Iris pigment epithelial cell (primary cell): Measurements from ENCODE around the gene CNPY1.
"Not testable (repeated sequence)": the region's sequence is repeated elsewhere in the genome, so short reads cannot be mapped to it uniquely, and the experiment has no call there.

Source experiments
- DNase-seq: peaks from one replicate; pipeline ENCODE4 v3.0.0-alpha.2; 2011; ENCODE audit warnings: low read depth

CNPY1 gene

DNA sequence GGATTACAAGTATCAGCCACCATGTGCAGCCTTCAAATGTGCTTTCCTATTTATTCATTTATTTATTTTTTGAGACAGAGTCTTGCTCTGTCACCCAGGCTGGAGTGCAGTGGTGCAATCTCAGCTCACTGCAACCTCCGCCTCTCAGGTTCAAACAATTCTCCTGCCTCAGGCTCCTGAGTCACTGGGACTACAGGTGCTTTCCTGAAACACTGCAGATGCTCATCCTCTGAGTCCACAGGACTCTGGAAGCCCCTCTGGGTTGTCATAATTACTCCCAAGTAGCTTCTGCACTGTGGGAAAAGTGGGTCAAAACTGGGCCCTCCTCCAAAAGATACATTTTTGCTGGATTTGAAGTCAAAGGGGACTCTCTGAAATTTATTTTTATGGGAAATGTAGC lies at the start of gene CNPY1:
CNPY1 (minus strand) TSS at position 111 of the 400 bp plus-strand sequence. CDS start 630 bp downstream, outside the sequence.
- not testable (repeated sequence) for DNase-seq

DNA sequence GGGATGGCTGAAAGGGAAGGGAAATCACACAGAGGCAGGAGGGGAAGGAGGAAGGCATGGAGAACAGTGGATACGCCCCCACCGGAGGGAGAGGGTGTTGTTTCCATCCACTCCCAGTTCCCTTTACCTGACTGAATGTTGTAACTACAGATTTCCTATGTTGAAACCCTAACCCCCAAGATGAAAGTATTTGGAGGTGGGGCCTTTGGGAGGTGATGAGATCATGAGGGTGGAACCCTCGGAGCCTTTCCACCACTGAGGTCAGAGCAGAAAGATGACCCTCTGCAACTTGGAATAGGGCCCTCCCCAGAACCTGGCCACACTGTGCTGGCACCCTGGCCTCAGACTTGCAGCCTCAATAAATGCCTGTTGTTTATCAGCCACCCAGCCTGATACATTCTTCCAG lies 48.6 kb upstream of the CNPY1 start:
- no peak for DNase-seq

DNA sequence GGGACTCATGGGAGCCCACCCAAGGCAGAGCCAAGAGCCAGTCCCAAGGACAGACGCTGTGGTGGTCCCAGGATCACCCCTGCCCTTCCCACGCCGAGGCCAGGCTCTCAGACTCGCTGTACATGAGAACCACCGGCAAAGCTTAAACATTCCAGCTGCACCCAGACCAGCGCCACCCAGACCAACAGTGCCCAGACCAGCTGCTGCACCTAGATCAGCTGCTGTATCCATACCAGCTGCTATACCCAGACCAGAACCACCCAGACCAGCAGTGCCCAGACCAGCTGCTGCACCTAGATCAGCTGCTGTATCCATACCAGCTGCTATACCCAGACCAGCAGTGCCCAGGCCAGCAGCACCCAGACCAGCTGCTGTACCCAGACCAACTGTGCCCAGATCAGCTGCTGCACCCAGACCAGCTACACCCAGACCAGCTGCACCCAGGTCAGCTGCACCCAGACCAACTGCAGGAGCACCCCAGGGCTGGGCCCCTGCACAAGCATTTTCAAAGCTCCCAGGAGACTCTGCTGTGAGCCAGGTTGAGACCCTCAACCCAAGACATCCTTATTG lies 47.9 kb upstream of the CNPY1 start:
- DNase-seq: no peak

DNA sequence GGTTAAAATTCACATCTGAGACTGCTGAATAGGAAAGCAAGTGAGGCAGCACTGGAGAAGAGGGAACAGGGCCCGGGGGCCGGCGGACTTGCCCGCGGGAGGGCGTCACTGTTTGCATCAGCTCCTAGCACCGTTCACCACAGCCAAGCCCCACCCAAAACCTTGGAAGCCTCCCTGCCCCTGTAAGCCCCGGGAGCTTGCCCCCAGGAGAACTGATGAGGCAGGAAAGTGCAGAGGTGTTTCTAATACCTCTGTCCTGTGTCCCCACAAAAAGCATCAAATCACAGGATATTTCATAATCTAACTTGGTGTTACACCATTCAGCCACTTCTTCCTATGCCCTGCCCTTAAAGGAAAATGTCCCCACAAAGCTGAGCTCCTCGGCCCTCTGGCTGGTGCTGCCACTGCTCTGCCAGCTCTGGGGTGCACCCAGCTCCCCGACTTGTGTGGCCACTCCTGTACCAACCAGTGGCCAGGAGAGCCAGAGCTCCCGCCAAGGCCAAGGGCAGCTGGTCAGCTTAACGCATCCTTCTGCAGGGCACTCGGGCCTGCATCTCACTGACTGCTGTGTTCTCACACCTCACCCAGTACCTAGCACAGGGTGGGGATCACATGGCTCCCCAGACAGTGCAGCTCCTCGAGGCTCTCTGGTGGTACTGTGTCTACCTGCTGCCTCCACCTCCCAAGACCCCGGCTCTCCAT lies 47.3 kb upstream of the CNPY1 start:
- no peak for DNase-seq

DNA sequence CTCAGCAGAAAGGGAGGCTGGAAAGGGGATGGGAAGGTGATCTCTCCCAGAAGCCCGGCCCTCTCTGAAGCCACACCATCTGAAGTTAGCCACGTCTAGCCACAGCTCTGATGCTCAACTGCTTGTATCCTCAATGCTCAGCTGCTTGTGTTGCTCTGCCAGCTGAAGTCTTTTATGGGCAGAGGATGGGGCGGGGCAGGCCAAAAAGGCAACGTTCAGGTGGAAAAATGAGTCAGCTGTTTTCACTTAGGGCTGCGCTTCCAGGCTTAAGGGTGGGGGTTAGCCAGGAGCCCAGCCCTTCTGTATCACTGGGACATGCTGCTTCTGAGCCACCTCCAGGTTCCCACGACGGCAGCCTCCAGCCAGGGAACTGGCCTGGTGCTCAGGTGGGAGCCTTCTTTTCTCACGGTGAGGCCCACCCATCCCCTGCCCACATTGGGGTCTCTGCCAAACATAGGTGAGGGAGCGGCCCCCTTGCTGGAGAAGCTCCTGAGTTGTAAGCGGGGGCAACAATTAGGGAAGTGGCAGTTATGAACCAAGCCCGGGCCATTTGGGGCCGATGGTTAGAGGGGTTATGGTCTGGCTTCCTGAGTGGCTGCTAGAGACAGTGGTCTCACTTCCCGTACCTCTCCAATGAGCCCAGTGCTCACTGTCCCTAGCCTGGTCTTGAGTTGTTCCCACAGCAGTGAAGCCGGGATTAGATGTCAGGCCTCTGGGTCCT lies 44.9 kb upstream of the CNPY1 start:
- DNase-seq: no peak

DNA sequence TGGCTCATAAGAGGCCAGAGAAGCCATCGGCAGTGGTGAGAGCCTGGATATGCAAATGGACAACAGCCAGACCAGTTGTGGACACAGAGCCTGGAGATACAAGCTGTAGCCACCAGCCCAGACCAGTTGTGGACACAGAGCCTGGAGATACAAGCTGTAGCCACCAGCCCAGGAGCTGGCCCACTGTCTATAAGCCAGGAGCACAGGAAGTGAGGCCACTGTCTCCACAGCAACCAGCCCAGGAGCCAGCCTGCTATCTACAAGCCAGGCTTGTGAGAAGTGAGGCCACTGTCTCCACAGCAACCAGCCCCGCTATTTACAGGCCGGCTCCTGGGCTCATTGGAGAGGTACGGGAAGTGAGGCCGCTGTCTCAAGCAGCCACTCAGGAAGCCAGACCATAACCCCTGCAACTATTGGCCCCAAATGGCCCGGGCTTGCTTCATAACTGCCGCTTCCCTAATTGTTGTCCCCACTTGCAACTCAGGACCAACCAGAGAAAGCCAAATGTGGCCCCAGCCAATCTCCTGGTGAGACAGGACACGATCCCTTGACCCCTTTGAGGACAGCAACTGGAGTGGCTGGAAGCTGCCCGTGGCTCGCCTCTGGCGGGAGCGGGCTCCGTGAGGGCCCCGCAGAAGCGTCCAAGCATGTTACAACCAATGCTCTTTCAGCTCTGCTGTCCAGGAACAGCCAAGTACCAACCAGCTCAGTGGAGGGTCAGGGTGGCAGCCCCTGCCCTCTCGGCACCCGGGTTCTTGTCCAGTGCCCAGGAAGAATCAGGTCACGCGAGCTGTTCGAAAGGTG lies 44.1 kb upstream of the CNPY1 start:
- DNase-seq: peak; percentile 39

DNA sequence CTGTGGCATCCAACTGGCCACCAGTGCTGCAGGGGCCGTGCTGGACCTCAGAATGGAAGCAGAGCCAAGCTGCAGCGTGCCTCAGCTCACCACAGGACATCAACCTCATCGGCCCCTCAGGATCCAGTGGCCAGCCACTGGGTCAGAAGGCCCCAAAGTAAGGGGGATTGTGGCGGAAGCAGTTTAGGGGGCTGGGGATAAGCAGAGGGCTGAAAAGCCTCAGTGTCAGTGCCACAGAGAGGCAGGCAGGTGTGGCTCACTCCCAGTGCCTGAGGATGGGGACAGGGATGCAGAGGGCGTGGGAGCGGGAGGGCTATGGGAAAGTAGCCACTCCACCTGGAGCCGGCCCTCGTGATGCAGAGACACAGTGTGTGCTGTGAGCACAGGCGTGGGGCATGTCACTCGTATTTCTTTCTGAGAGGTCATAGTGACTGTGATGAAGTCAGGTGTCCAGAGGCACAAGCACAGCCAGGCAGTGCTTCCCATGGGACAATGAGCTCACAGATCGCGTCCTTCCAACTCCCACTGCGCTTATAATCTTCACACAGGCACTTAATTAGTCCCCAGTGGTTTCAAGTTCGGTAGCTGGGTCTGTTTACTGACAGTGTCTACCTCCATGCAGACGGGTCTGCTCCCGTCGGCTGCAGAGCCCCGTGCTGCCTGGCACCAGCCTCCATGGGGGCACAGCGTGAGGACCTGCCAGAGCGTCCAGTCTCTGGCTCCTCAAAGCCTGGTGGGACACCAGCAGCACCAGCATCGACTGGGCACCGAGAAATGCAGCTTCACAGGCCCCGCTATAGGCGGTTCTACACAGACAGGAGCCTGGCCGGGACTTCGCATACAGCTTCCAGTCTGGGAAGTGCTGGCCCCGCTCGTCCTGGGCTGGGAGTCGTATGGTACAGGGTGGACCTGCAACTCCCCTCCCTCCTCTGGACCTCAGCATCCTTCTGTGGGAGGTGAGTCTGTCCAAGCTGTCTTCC lies 42.9 kb upstream of the CNPY1 start:
- DNase-seq: no peak

DNA sequence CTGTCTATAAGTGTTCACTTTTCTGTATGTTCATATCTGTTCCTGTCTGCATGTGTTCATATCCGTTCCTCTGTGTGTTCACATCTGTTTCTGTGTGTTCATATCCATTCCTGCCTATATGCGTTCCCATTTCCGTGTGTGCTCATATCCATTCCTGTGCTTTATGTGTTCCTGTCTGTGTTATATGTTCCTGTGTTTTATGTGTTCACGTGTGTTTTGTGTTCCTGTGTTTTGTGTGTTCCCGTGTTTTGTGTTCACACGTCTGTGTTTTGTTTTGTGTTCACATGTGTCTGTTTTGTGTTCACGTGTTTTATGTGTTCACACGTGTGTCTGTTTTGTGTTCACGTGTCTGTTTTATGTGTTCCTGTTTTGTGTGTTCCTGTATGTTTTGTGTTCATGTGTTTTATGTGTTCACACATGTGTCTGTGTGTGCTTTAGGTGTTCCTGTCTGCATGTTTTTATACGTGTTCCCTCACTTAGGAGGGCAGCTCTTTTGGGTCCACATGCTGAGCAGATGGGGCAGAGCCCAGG lies 42.2 kb upstream of the CNPY1 start:
- DNase-seq: no peak

DNA sequence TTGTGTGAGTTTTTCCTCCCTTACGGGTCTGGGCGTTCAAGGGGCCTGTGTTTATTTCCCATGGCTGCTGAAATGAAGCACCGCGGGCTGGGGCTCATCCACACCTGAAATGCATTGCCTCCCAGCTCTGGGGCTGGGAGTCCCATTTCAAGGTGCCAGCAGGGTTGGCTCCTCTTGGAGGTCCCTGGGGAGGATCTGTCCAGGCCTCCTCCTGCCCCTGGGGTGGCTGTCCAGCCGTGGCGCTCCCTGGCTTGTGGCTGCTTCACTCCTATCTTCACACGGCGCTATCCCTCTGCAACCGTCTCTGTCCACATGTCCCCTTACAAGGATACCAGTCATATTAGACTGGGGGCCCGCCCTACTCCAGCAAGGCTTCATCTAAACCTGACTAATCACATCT lies 41.1 kb upstream of the CNPY1 start:
- DNase-seq: no peak

DNA sequence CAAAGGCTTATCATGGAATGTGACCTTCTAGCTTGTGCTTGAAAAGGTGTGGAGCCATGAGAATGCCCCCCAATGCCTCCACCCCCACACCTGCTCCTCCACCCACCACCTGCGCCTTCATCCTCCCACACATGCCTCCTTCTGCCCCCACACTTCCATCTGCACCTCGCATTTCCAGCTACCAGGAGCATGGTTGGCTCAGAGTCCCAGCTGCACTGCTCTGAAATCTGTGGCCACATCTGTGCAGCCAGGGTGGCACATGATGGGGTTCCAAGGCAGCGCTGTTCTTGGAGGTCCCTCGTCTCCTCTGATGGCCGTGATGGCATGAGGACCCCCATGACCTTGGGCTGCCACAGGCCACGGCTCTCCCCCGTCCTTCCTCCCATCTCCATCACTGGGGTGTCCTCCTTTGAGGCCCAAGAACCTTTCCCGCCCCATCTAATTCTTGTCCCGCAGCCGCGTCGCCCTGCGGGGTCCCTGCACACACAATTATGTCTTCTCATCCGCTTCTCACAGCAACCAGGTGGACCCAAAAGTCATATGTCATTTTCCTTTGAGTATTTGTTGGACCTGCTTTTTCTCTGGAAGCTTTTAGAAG lies 40.6 kb upstream of the CNPY1 start:
- no peak for DNase-seq

DNA sequence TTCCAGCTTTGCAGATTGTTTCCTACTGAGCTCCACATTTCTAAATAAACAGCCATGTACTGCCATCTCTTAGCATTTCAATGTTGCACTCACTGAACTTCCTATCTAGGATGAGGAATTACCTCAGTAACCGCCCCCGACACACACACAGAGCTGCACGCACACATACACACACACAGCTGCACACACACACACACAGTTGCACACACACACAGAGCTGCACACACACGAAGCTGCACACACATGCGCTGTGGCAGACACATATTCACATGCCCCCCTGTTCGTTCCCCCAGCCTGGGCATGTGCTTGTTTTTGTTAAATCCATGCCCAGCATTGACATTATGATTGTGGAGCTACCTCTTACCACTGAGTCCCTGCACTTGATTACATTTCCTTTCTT lies 39.6 kb upstream of the CNPY1 start:
- DNase-seq: no peak

DNA sequence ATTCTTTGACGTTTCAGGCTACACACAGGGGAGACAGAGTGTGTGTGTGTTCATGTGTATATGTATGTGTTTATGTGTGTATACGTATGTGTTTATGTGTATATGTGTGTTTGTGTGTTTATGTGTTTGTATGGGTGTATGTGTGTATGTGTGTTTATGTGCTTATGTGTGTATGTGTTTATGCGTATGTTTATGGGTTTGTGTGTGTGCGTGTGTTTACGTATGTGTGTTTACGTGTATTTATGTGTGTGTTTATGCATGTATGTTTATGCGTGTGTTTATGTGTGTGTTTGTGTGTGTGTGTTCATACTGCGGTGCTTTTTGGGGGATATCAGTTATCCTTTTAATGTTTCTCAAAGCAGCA lies 39.2 kb upstream of the CNPY1 start:
- no peak for DNase-seq

DNA sequence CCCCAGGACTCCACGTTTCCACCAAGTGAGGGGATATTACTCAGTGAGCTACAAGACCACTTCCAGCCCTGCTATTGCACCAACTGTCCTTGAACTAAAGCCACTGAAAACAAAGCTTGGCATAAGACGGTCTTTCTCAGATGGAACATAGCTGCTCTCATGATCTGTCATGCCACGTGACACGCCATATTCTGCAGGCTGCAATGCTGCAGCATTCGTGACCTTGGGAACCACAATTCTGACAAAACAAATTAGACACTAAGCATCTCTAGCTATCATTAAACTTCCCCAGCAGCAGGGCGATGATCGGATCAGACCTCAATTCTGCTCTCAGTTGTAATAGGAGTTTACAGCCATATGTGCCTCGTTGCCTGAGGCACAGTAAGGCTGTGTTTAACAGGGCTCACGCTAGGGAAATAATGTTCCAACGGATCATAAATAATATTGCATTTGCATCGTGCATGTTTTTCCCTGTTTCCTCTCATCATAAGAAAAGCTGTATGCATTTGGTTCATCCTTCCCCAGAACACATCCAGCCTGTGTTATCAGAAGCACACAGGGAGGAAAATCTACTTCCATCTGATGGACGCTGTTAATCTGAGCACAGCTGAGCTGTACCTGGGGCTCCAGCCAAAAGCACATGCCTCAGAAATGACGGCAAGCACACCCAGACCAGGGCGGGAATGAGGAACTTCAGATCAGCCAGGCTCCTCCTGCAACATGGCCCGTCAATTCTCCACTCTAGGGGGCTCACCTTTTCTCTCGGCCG lies 38.6 kb upstream of the CNPY1 start:
- DNase-seq: peak; percentile 55

DNA sequence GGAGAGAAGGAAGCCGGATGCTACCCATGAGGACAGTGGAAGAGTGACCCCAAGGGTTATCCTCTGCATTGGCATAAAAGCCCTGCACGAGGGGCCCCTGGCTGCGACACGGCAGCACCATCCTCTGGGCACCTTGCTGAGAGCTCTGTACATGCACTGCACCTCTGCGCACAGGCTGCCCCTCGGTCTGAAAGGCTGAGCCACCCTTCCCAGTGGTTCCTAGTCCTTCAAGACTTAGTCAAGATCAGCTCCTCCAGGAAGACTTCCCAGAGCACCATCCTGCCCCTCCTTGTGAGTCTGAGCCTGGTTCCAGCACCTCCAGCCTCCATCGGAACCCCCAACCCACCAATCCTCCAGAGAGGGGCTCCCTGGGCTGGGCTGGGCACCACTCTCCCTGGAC lies 37.9 kb upstream of the CNPY1 start:
- DNase-seq: no peak

DNA sequence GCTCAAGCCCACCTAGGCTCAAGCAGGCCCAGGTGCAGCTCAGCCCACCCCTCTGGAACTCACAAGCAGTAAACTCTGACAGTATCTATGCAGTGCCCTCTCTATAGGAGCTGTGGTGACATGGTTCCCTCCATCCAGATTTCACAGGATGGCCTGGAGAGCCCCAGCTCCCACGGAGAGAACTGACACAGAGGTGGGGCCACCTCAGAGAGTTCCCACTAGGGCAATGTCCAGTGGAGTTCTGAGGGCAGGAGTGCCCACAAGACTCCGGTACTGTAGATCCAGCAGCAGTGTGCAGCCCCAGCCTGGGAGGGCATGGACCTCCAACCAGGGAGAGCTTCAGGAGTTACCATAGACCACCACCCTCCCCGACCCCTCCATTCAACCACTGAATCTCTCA lies 37.3 kb upstream of the CNPY1 start:
- no peak for DNase-seq

DNA sequence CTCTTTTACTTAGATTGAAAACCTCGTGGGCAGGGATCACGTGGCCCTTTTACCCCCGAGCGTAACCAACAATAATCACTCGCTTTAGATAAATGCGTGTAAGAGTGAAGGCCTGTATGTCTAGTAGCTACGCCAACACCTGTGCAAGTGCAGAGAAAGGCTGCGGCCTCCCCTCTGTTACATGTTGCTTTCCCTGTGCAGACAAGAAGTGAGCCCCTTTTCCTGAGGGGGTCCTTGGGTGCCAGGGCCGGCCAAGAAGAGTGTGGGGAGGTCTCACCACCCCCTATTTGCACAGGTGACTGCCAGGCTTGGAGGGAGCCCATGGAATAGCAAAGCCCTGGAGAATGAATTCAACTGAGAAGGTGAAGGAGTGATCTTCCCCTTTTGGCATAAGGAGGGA lies 35.6 kb upstream of the CNPY1 start:
- DNase-seq: no peak

DNA sequence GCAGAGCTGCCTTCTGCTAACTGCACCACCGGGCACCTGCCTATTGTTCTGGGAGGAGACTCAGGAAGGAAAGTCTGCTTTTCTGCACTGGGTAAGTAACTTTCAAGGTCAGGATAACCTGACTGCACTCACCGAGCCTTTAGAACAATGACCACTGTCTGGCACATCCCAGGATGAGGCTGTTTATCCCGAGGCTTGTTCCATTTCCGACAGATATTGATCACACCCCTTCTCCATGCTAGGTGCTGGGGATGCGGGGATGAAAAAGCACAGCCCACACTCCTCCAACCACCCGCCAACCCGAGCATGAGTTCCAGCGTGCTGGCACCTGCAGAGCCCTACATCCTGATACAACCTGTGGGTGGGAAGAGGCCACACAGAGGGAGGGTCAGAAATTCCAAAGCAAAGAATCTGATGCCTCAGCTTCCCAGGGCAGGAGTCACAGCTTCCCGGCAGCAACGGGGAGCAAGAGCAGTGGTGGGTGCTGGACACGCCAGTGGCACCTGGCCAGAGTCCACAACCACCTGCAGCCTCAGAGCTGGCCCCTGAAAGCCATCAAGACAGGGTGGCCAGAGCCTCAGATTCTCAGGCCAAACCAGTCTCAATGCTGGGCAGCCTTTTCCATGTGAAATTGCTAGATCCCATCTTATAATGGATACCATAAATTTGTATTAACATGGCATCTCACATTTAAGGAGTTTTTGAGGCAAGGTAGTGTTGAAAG lies 34.9 kb upstream of the CNPY1 start:
- no peak for DNase-seq

DNA sequence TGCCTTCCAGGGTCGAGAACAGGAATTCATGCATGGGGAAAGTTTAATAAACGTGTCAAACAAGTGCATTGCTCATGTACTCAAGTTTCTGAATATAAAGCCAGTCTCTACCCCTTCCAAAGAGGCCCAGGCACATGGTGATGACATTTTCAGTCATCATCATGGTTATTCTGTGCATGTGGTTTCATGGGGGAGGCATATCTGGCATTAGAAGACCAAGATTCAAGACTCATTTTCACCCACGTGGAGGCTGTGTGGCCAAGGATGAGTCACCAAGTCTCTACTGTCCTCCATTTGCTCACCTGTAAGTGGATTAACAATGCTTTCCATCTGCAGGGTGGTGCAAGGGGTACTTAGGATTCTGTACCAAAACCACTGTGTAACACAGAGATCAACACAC lies 34.0 kb upstream of the CNPY1 start:
- DNase-seq: no peak

DNA sequence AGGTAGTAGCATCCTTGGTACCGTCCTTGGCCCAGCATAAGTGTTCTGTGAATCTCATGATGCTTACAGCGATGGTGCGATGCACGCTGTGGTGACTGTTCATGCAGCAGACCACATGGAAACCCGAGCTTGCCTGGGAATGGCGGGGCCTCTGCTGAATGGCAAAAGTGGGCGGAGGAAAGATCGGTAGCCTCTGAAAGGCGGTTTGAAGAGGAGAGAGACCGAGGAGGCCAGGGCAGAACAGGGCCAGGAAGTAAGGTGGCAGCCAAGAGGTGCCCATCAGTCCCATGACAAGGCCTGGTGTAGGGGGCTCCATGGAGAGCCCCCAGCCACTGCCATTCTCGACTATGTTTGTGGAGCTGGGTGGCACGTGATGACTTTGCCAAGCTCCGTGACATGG lies 33.2 kb upstream of the CNPY1 start:
- no peak for DNase-seq
